Measurements from ENCODE around the gene AP2A2. TPM values are rescaled to one million over a fixed set of nuclear protein-coding genes. Genes with fewer than 3 reads are reported as not detected.
A peak's percentile ranks its signal among the peaks of the same experiment; 100 is the strongest.
"Not testable (repeated sequence)": the region's sequence is repeated elsewhere in the genome, so short reads cannot be mapped to it uniquely, and the experiment has no call there.

The AP2A2 gene
- total RNA-seq, 2 donors from 2014 or later, result 37.3 to 58.0 TPM

DNA sequence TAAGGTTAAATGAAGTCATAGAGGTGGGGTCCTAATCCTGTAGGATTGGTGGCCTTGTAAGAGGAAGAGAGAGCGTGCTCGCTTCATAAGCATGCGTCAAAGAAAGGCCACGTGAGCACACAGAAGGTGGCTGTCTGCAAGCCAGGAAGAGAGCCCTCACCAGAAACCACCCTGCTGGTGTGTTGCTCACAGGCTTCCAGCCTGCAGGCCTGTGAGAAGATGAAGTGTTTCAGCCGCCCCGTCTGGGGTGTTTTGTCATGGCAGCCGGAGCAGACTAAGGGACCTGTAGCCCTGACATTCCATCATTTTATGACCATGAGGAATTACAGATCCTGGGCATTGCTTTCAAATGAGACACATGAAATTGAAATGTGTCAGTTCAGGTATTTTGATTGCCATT lies 32.4 kb downstream of the AP2A2 start:
- H3K36me3 Mint-ChIP-seq, result no peaks in the 10 kb centered on the region
- ATAC-seq, result no peak
- H3K9me3 Mint-ChIP-seq, result no peaks in the 10 kb centered on the region
- H3K27ac Mint-ChIP-seq, result peak overlapping the region; percentile 46 to 52
- DNase-seq (ENCODE audit: low spot score in 2 of 2), result no peak

- ATAC-seq (no peak), DNase-seq (ENCODE audit: low spot score in 2 of 2) (no peak)
- Mint-ChIP-seq H3K36me3 (peaks cover 0 to 5% of the 10 kb centered on the region in 2 donors), H3K27ac (peak overlapping the region in 1 of 2 donors; percentile 22), H3K9me3 (no peaks in the 10 kb centered on the region)
These were observed 33.4 kb downstream of the AP2A2 start for GRCh38 chr11:959027-959426.

DNA sequence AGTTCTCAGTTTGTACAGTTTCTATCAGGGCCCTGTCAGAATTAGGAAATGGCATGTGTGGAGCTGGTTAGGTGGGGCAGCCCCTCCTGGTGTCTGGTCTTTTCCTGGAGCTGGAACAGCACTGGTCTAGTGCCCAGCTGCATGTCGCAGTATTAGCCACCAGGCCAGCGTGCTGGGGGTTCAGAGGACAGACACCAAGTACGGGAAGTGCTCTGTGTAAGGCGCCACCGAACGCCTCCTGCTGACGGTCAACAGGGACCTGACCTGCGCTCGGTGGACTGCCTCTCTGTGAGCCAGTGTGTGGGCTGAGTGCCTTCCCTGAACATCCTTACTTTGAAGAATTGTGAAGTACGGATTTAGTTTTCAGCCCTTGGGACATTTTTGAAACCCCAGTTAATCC lies 33.9 kb downstream of the AP2A2 start:
- Mint-ChIP-seq H3K9me3 (peaks cover 0 to 4% of the 10 kb centered on the region in 2 donors), H3K27ac (peak overlapping the region in 1 of 2 donors; percentile 22), H3K36me3 (peaks cover 0 to 10% of the 10 kb centered on the region in 2 donors)
- DNase-seq (ENCODE audit: low spot score in 2 of 2) (no peak), ATAC-seq (no peak)

DNA sequence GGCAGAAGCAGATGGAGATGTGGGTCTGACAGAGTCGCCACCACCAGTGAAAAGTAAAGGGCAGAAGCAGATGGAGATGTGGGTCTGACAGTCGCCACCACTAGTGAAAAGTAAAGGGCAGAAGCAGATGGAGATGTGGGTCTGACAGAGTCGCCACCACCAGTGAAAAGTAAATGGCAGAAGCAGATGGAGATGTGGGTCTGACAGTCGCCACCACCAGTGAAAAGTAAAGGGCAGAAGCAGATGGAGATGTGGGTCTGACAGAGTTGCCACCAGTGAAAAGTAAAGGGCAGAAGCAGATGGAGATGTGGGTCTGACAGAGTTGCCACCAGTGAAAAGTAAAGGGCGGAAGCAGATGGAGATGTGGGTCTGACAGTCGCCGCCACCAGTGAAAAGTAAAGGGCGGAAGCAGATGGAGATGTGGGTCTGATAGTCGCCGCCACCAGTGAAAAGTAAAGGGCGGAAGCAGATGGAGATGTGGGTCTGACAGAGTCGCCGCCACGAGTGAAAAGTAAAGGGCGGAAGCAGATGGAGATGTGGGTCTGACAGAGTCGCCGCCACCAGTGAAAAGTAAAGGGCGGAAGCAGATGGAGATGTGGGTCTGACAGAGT lies 35.7 kb downstream of the AP2A2 start:
- H3K36me3 Mint-ChIP-seq, result peaks cover 0 to 13% of the 10 kb centered on the region in 2 donors
- peak overlapping the region in 1 of 2 donors; percentile 33 for H3K27ac Mint-ChIP-seq
- not testable (repeated sequence) for ATAC-seq; H3K9me3 Mint-ChIP-seq; DNase-seq (ENCODE audit: low spot score in 2 of 2)

DNA sequence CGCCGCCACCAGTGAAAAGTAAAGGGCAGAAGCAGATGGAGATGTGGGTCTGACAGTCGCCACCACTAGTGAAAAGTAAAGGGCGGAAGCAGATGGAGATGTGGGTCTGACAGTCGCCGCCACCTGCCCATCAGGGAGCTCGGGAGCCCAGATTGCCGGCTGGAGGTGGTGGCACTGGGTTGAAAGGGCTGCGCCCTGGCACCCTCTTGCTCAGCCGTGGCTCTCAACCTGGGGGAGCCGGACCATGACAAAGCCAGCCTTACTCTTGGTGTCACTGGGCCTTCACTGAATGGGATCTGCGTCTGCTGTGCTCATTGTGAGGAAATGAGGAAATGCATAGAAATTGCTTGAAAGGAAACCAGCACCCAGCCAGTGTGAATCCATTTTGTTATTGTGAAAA lies 36.3 kb downstream of the AP2A2 start:
- Mint-ChIP-seq H3K36me3 (peaks cover 0 to 13% of the 10 kb centered on the region in 2 donors), H3K9me3 (peaks cover 0 to 5% of the 10 kb centered on the region in 2 donors), H3K27ac (peak overlapping the region in 1 of 2 donors; percentile 33)
- DNase-seq (ENCODE audit: low spot score in 2 of 2), result no peak
- no peak for ATAC-seq

- Mint-ChIP-seq H3K9me3 (peaks cover 0 to 5% of the 10 kb centered on the region in 2 donors), H3K27ac (no peak overlapping the region), H3K36me3 (peaks cover 0 to 13% of the 10 kb centered on the region in 2 donors)
- DNase-seq (ENCODE audit: low spot score in 2 of 2) (no peak), ATAC-seq (no peak)
These were observed 37.0 kb downstream of the AP2A2 start for GRCh38 chr11:962688-963087.

GRCh38 chr11:963852-964251 lies 38.2 kb downstream of the AP2A2 start:
- DNase-seq (ENCODE audit: low spot score in 2 of 2) (no peak), ATAC-seq (peak in 1 of 2 donors; percentile 39)
- Mint-ChIP-seq H3K36me3 (peaks cover 0 to 13% of the 10 kb centered on the region in 2 donors), H3K27ac (no peak overlapping the region), H3K9me3 (peaks cover 0 to 5% of the 10 kb centered on the region in 2 donors)

GRCh38 chr11:965206-965775 lies 39.6 kb downstream of the AP2A2 start:
- peak overlapping the region in 1 of 2 donors; percentile 7 for H3K27ac Mint-ChIP-seq
- DNase-seq (ENCODE audit: low spot score in 2 of 2) (no peak), ATAC-seq (peak; percentile 57 to 60)
- H3K36me3 Mint-ChIP-seq, result peaks cover 0 to 16% of the 10 kb centered on the region in 2 donors
- peaks cover 0 to 5% of the 10 kb centered on the region in 2 donors for H3K9me3 Mint-ChIP-seq

DNA sequence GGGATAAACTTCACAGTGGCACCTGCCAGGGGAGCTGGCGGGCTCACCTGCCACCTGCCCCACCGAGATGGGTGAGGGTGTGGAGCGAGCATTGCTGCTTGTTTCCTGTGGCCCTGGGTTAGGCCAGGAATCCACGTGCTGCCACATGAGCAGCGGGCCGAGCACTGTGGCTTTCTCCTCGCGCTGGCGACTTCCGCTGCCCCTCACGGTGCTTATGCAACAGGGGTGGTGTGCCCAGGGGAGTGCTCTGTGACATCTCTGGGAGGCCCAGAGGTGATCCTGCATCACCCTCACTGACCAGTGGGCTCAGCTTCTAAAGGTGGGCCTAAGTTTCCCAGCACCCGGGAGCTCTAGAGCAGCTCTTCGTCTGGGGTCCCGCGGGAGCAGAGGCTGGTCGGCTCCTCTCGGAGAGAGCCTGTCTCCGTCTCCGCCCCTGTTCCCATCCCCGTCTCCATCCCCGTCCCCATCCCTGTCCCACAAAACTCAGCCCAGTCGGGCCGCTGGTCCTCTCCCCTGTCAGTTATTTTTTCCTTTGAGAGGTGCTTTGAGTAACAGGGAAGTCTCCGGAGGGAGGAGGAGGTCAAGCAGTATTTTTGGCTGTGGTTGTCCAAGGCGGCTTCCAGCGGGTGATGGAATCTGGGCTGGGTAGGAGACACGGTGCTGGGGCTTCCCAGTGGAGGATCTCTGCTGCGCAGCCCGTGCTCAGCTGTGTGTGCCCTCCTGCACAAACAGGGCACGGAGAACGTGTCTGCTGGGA lies 42.5 kb downstream of the AP2A2 start:
- no peak for ATAC-seq
- Mint-ChIP-seq H3K36me3 (peaks cover 0 to 17% of the 10 kb centered on the region in 2 donors), H3K27ac (no peak overlapping the region), H3K9me3 (peaks cover 0 to 5% of the 10 kb centered on the region in 2 donors)
- DNase-seq (ENCODE audit: low spot score in 2 of 2), result no peak

DNA sequence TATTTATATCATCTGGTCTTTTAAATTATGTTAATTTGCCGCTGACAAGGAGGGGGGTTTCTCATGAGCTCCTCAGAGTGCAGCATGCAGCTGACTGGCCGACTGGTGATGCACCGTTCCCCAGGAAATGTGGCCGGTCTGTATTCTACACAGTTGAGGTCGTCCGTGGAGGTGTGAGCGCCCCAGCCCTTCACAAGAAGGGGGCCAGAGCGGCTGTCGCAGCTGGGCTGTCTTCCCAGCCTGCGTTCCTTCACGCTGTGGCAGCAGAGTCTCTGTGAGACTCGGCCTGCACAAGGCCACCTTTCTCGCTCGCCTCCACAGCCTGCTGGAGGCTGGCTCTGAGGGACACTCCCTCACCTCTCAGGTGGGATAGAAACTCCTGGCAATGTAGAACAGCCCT lies 43.2 kb downstream of the AP2A2 start:
- no peak overlapping the region for H3K27ac Mint-ChIP-seq
- H3K36me3 Mint-ChIP-seq, result peaks cover 0 to 15% of the 10 kb centered on the region in 2 donors
- no peak for ATAC-seq
- DNase-seq (ENCODE audit: low spot score in 2 of 2), result no peak
- H3K9me3 Mint-ChIP-seq, result peaks cover 0 to 5% of the 10 kb centered on the region in 2 donors

DNA sequence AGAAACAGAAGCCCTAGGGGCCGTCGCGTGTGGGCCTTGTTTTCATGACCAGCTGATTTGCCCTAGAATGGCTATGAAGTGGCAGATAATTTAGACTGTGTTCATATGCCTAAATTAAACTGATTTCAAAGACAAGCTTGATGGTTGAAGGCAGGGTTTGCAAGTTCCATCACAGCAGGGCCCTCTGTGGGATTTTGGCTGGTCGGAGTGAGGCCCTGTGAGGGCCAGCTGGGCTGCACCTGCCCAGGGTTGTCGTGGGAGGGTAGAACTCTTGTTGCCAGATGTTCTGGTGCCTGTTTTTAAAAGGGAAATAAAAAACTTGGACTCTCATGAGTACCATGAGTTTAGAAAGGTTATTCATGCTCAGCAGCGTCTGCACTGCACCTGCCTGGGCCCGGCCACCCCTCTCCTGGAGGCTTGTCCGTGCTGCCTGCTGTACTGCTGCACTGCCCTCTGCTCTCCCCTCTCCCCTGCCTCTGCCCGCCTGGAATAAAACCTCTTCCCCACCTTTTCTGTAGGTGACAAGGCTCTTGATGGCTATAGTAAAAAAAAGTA lies 44.1 kb downstream of the AP2A2 start:
- no peak for ATAC-seq
- H3K27ac Mint-ChIP-seq, result peak overlapping the region; percentile 46 to 75

GRCh38 chr11:970319-970871 lies 44.7 kb downstream of the AP2A2 start:
- H3K36me3 Mint-ChIP-seq, result peaks cover 0 to 5% of the 10 kb centered on the region in 2 donors
- peak overlapping the region; percentile 46 to 75 for H3K27ac Mint-ChIP-seq
- DNase-seq (ENCODE audit: low spot score in 2 of 2), result no peak
- no peaks in the 10 kb centered on the region for H3K9me3 Mint-ChIP-seq
- ATAC-seq, result peak; percentile 39 to 76

More for the DNA sequence above, 44.1 kb downstream of the AP2A2 start:
- no peak for DNase-seq (ENCODE audit: low spot score in 2 of 2)
- Mint-ChIP-seq H3K36me3 (peaks cover 0 to 6% of the 10 kb centered on the region in 2 donors), H3K9me3 (peaks cover 0 to under 1% of the 10 kb centered on the region in 2 donors)

- peak overlapping the region; percentile 16 to 63 for H3K27ac Mint-ChIP-seq
- no peaks in the 10 kb centered on the region for H3K9me3 Mint-ChIP-seq
- H3K36me3 Mint-ChIP-seq, result peaks cover 0 to 5% of the 10 kb centered on the region in 2 donors
- no peak for ATAC-seq
- DNase-seq (ENCODE audit: low spot score in 2 of 2), result no peak
These were observed 45.5 kb downstream of the AP2A2 start for GRCh38 chr11:971092-971690.

DNA sequence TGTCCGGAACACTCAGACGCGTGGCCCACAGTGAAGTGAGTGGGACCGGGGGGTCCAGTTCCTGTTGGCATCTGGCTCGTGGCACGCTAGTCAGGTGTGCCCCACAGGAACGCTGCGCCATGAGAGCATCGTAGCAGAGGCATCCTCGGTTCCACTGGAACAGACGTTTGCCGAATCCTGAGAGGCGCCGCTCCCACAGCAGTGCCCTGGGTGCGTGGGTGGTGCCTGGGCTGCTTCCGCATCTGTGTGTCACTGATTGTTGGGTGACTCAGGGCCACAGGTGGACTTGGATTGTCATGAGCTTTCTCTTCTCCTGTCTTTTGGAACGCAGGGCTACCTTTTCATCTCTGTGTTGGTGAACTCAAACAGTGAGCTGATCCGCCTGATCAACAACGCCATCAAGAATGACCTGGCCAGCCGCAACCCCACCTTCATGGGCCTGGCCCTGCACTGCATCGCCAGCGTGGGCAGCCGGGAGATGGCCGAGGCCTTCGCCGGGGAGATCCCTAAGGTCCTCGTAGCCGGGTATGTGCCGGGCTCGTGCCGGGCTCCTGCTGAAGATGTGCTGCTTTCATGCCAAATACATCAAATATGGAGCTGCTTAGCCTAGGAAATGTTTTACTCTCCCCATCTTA lies 46.2 kb downstream of the AP2A2 start:
- Mint-ChIP-seq H3K9me3 (no peaks in the 10 kb centered on the region), H3K27ac (peak overlapping the region in 1 of 2 donors; percentile 22), H3K36me3 (peaks cover 0 to 5% of the 10 kb centered on the region in 2 donors)
- ATAC-seq (no peak), DNase-seq (ENCODE audit: low spot score in 2 of 2) (no peak)

DNA sequence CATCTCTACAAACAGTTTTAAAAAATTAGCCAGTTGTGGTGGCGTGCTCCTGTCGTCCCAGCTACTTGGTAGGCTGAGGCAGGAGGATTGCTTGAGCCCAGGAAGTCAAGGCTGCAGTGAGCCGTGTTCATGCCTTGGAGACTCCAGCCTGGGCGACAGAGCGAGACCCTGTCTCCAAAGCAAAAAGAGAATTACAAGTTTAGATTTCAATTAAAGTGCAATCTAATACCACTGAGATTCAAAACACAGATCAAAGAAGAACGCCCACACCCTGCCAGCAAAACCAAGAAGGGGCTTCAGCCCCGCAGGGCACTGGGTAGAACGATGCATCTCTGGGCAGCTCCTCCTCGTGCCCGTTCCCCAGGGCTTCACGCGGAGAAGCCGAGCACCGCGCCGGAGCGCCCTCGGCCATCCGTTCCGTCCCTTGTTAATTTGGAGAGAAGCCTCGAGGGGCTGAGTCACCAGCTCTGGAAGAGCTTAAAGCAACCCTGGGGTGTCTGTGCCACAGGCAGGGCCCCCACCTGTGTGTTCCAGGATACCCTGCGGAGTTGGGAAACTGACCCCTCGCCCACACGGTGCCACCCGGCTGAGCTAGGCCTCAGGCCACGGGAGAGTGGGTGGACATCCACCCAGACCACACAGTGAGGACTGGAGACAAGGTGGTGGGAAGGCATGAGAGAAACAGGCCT lies 47.0 kb downstream of the AP2A2 start:
- no peak for ATAC-seq
- H3K36me3 Mint-ChIP-seq, result peaks cover 0 to 5% of the 10 kb centered on the region in 2 donors
- H3K9me3 Mint-ChIP-seq, result no peaks in the 10 kb centered on the region
- no peak for DNase-seq (ENCODE audit: low spot score in 2 of 2)
- H3K27ac Mint-ChIP-seq, result peak overlapping the region in 1 of 2 donors; percentile 25
